ENCODE results near the gene MTRR.

- TF ChIP-seq CTCF (IDR thresholded peaks at IDR 0.05) (no peak), POLR2A (IDR thresholded peaks at IDR 0.05) (no peak)
Observed at GRCh38 chr5:7834982-7835381, 34.0 kb upstream of the MTRR start.

Measured in thyroid gland (tissue), 4 donors.